ENCODE data around the gene SCAP. TPM values are rescaled to one million over a fixed set of nuclear protein-coding genes. Genes with fewer than 3 reads are reported as not detected.

Gene SCAP
- total and polyA plus RNA-seq, 8 donors, result 29.0 to 59.5 (median 37.2) TPM

- Histone ChIP-seq H3K27ac (no peak overlapping the region), H3K4me1 (no peaks in the 10 kb centered on the region), H3K27me3 (no peaks in the 10 kb centered on the region), H3K36me3 (peaks cover 5 to 58% (median 35%) of the 10 kb centered on the region in 3 donors), H3K9me3 (no peaks in the 10 kb centered on the region), H3K4me3 (no peak overlapping the region)
- 93 to 94% methylated on average over 30 of the region's 30 CpGs for WGBS, 2 donors
- no peak for FAIRE-seq
- ATAC-seq, result no peak
- no peak for TF ChIP-seq CTCF (IDR thresholded peaks at IDR 0.05)
- peak in 1 of 6 donors; percentile 78 for DNase-seq
- intact Hi-C loops (cut with DNase I), result no loop called here
Observed at GRCh38 chr3:47410801-47411646, 64.7 kb downstream of the SCAP start.

- Histone ChIP-seq H3K9me3 (no peaks in the 10 kb centered on the region), H3K27me3 (no peaks in the 10 kb centered on the region), H3K4me3 (no peak overlapping the region), H3K27ac (no peak overlapping the region), H3K4me1 (peaks cover 0 to under 1% (median 0%) of the 10 kb centered on the region in 3 donors), H3K36me3 (peaks cover 5 to 62% (median 35%) of the 10 kb centered on the region in 3 donors)
- TF ChIP-seq CTCF (IDR thresholded peaks at IDR 0.05), result no peak
- ATAC-seq (no peak), FAIRE-seq (no peak), DNase-seq (no peak)
- WGBS, 2 donors, result 75 to 82% methylated on average over 7 to 10 of the region's 10 CpGs
- intact Hi-C loops (cut with DNase I), result no loop called here
Observed at GRCh38 chr3:47410417-47410720, 65.4 kb downstream of the SCAP start.

DNA sequence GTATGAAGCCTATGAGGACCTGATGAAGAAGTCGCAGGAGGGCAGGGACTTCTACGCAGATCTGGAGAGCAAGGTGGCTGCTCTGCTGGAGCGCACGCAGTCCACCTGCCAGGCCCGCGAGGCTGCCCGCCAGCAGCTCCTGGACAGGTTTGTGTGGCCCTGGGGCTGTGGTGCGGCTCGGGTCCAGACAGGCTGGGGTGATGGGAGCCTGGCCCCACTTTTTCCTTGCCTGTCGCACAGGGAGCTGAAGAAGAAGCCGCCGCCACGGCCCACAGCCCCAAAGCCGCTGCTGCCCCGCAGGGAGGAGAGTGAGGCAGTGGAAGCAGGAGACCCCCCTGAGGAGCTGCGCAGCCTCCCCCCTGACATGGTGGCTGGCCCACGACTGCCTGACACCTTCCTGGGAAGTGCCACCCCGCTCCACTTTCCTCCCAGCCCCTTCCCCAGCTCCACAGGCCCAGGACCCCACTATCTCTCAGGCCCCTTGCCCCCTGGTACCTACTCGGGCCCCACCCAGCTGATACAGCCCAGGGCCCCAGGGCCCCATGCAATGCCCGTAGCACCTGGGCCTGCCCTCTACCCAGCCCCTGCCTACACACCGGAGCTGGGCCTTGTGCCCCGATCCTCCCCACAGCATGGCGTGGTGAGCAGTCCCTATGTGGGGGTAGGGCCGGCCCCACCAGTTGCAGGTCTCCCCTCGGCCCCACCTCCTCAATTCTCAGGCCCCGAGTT, 65.9 kb downstream of the SCAP start:
- DNase-seq, result peak in 1 of 6 donors; percentile 72
- Histone ChIP-seq H3K36me3 (peaks cover 5 to 62% (median 35%) of the 10 kb centered on the region in 3 donors), H3K4me1 (peaks cover 0 to 6% (median 2%) of the 10 kb centered on the region in 3 donors), H3K4me3 (no peak overlapping the region), H3K9me3 (no peaks in the 10 kb centered on the region), H3K27ac (no peak overlapping the region), H3K27me3 (no peaks in the 10 kb centered on the region)
- no peak for FAIRE-seq
- intact Hi-C loops (cut with DNase I), result no loop called here
- 89 to 91% methylated on average over 24 to 26 of the region's 26 CpGs for WGBS, 2 donors
- ATAC-seq, result no peak
- TF ChIP-seq CTCF (IDR thresholded peaks at IDR 0.05), result no peak

GRCh38 chr3:47409284-47409683, 66.5 kb downstream of the SCAP start:
- no peak overlapping the region for H3K27ac ChIP-seq
- 85 to 90% methylated on average over 15 of the region's 15 CpGs for WGBS, 2 donors
- no peak overlapping the region for H3K4me3 ChIP-seq
- no peak for TF ChIP-seq CTCF (IDR thresholded peaks at IDR 0.05)
- DNase-seq, result peak in 1 of 6 donors; percentile 55
- ATAC-seq, result no peak
- peaks cover 5 to 57% (median 29%) of the 10 kb centered on the region in 3 donors for H3K36me3 ChIP-seq
- H3K4me1 ChIP-seq, result peaks cover 4 to 10% (median 6%) of the 10 kb centered on the region in 3 donors
- H3K27me3 ChIP-seq, result no peaks in the 10 kb centered on the region
- H3K9me3 ChIP-seq, result no peaks in the 10 kb centered on the region
- intact Hi-C loops (cut with DNase I), result no loop called here
- FAIRE-seq, result no peak

Data from pancreas (tissue), 10 donors.